Endothelial cell of umbilical vein (primary cell): ENCODE measurements around the gene ARFGEF3. TPM values are rescaled to one million over a fixed set of nuclear protein-coding genes. Genes with fewer than 3 reads are reported as not detected.

Experiments used
- BruUV-seq: library from RNA; stranded (reverse); fragments of 400-500 nt; replicated peaks from 2 replicates; lab custom pipeline; 2021; lab: Mats Ljungman, UMichigan
- CTCF ChIA-PET: fragments of 300-600, 350-600 bp; sonication (Branson Sonifier 250); formaldehyde crosslinking; loops from one replicate; lab custom pipeline; 2021; ENCODE audit warnings: antibody characterized with exemption, inconsistent platforms; lab: Charles Lee
- POLR2A ChIA-PET: fragments of 300-600, 350-600 bp; sonication (Branson Sonifier 250); formaldehyde crosslinking; loops from one replicate; lab custom pipeline; 2021; ENCODE audit warnings: antibody characterized with exemption, inconsistent platforms; lab: Charles Lee
- DNase-seq: peaks from one replicate; pipeline ENCODE4 v3.0.0-alpha.2; 2011; ENCODE audit warnings: low read depth, low spot score
- FAIRE-seq: peaks from 2 replicates; lab custom pipeline; 2011; peaks lifted over from hg19 to GRCh38; lab: Jason Lieb, UNC
- H2AFZ ChIP-seq: 2 replicates; pipeline ENCODE4 v1.6.0; 2012; ENCODE audit warnings: low read depth, low read length, control low read depth, inconsistent platforms
- H3K27ac ChIP-seq: 2 replicates; pipeline ENCODE4 v1.5.1; 2011; ENCODE audit warnings: low read depth, mild to moderate bottlenecking, control low read depth, low read length, moderate library complexity; ENCODE audit not compliant: insufficient read depth
- H3K27me3 ChIP-seq, 2 experiments: 2 replicates each; pipeline versions ENCODE4 v1.6.0 to v1.6.1; 2011; ENCODE audit warnings: low read length in 2 of 2, mixed read lengths in 1 of 2; ENCODE audit not compliant: control insufficient read depth in 2 of 2, insufficient read depth in 2 of 2
- H3K36me3 ChIP-seq, 2 experiments: 2 replicates in 1 of 2; 3 replicates in 1 of 2; pipeline ENCODE4 v1.5.1; 2011; ENCODE audit warnings: low read length in 2 of 2, mild to moderate bottlenecking in 1 of 2, moderate library complexity in 1 of 2; ENCODE audit not compliant: control insufficient read depth in 2 of 2, insufficient read depth in 2 of 2; ENCODE audit errors: extremely low read depth in 1 of 2
- H3K4me1 ChIP-seq: 3 replicates; pipeline ENCODE4 v1.5.1; 2011; ENCODE audit warnings: mild to moderate bottlenecking, low read length; ENCODE audit not compliant: control insufficient read depth, insufficient read depth; ENCODE audit errors: extremely low read depth
- H3K4me2 ChIP-seq: 2 replicates; pipeline ENCODE4 v1.6.1; 2011; ENCODE audit warnings: low read length, control low read depth, mixed read lengths; ENCODE audit not compliant: insufficient read depth
- H3K4me3 ChIP-seq, 3 experiments: fragments of 200-600 bp in 1 of 3; sonication (generic), shearing (Covaris generic) in 1 of 3; replicated peaks in 1 of 3; 2 replicates each; pipeline ENCODE4 v1.5.1; 2011 to 2016; ENCODE audit warnings: control low read depth in 3 of 3, low read length in 3 of 3, mild to moderate bottlenecking in 2 of 3, inconsistent platforms in 1 of 3, low read depth in 1 of 3, moderate library complexity in 1 of 3; ENCODE audit not compliant: insufficient read depth in 1 of 3
- H3K79me2 ChIP-seq: 2 replicates; pipeline ENCODE4 v1.6.0; 2012; ENCODE audit warnings: low read length, inconsistent platforms; ENCODE audit not compliant: control insufficient read depth, insufficient read depth
- H3K9ac ChIP-seq: replicated peaks from 2 replicates; pipeline ENCODE3; 2011; ENCODE audit warnings: low read length, control low read depth; ENCODE audit not compliant: insufficient read depth; ENCODE audit errors: extremely low read depth
- H3K9me1 ChIP-seq: replicated peaks from 3 replicates; pipeline ENCODE4 v1.6.0; 2011; ENCODE audit warnings: mild to moderate bottlenecking, low read length; ENCODE audit not compliant: control insufficient read depth, insufficient read depth; ENCODE audit errors: extremely low read depth
- H3K9me3 ChIP-seq: replicated peaks from 2 replicates; pipeline ENCODE4 v1.5.1; 2012; ENCODE audit warnings: low read length, inconsistent platforms; ENCODE audit not compliant: control insufficient read depth, insufficient read depth
- H4K20me1 ChIP-seq: replicated peaks from 2 replicates; pipeline ENCODE3; 2011; ENCODE audit warnings: mild to moderate bottlenecking, low read length; ENCODE audit not compliant: control insufficient read depth, insufficient read depth; ENCODE audit errors: extremely low read depth
- EZH2 ChIP-seq: IDR thresholded peaks from 2 replicates; pipeline ENCODE4 v1.6.1; 2012; ENCODE audit warnings: borderline replicate concordance, low read depth, mild to moderate bottlenecking, moderate library complexity, low read length, inconsistent platforms; ENCODE audit not compliant: severe bottlenecking
- FOS ChIP-seq: IDR thresholded peaks from 2 replicates; pipeline ENCODE4 v1.6.1; 2011; ENCODE audit warnings: mild to moderate bottlenecking, low read length, moderate library complexity, borderline replicate concordance; ENCODE audit not compliant: insufficient read depth
- GATA2 ChIP-seq: IDR thresholded peaks from 2 replicates; pipeline ENCODE4 v1.7.0; 2011; ENCODE audit warnings: low read depth, mild to moderate bottlenecking, moderate library complexity, mixed read lengths, low read length; ENCODE audit not compliant: insufficient read length, insufficient read depth
- JUN ChIP-seq: IDR thresholded peaks from 2 replicates; pipeline ENCODE4 v1.6.1; 2011; ENCODE audit warnings: borderline replicate concordance, low read depth; ENCODE audit not compliant: insufficient read length, insufficient read depth
- MYC ChIP-seq: IDR thresholded peaks from one replicate; pipeline ENCODE4 v1.6.1; 2011; ENCODE audit warnings: mild to moderate bottlenecking, low read depth, low read length
- POLR2A ChIP-seq: IDR thresholded peaks from 2 replicates; pipeline ENCODE4 v1.6.1; 2012; ENCODE audit warnings: low read depth, mild to moderate bottlenecking, control low read depth, low read length
- POLR2AphosphoS5 ChIP-seq: IDR thresholded peaks from 2 replicates; pipeline ENCODE4 v1.6.1; 2012; ENCODE audit warnings: low read depth, mild to moderate bottlenecking, control low read depth, low read length, moderate library complexity; ENCODE audit not compliant: insufficient read depth
- dilution Hi-C: fragments of 300-500 bp; cut with MboI; formaldehyde crosslinking; loops from one replicate; pipeline ENCODE4 v1.15.0; 2019; ENCODE audit warnings: low sequenced_read_pairs; ENCODE audit not compliant: extremely low pct_ligation_motif_present
- intact Hi-C: fragments of 100-400 bp; cut with micrococcal nuclease; formaldehyde crosslinking; loops from one replicate; pipeline ENCODE4 v1.10.0; 2022
- polyA plus RNA-seq, 4 experiments: library from polyadenylated mRNA; depleted of rRNA in 3 of 4; stranded (reverse) in 3 of 4; unstranded in 1 of 4; fragments of >200 nt; gene quantifications; 2 replicates each; pipeline versions ENCODE4 v1.2.1 to v1.2.3, GENCODE V29; 2011 to 2012; ENCODE audit warnings: missing spikeins in 1 of 4
- total RNA-seq: library from RNA; stranded (reverse); gene quantifications from 2 replicates; pipeline ENCODE4 v1.2.3, GENCODE V29; 2021
- TF ChIP-seq, protein P1 (sequence below): IDR thresholded peaks from 2 replicates; pipeline ENCODE4 v1.6.1; 2011; ENCODE audit not compliant: insufficient read depth, insufficient read length
- TF ChIP-seq, protein P2 (sequence below), 2 donors: IDR thresholded peaks; 1 replicate in 1 of 2; 2 replicates in 1 of 2; pipeline ENCODE4 v1.5.1; 2011; ENCODE audit warnings: low read length in 2 of 2, mild to moderate bottlenecking in 2 of 2, moderate library complexity in 2 of 2, control low read depth in 1 of 2, inconsistent platforms in 1 of 2, low read depth in 1 of 2; ENCODE audit not compliant: insufficient read depth in 1 of 2; ENCODE audit errors: extremely low read depth in 1 of 2

ARFGEF3 gene
- total and polyA plus RNA-seq, 2 donors (not counting 3 experiments of a cell fraction or from before 2014, with no cell fraction given) = 1.3 to 7.3 TPM

GRCh38 chr6:138160329-138161087 is 1.2 kb upstream of the ARFGEF3 start:
- Histone ChIP-seq H4K20me1 (no peaks in the 10 kb centered on the region), H3K4me3 (peak overlapping the region in 1 of 3 experiments; percentile 85), H3K27me3 (no peaks in the 10 kb centered on the region), H2AFZ (peak overlapping the region; percentile 91), H3K79me2 (no peaks in the 10 kb centered on the region), H3K27ac (no peak overlapping the region), H3K9me1 (no peaks in the 10 kb centered on the region), H3K9me3 (no peaks in the 10 kb centered on the region), H3K4me1 (peaks cover 10% of the 10 kb centered on the region), H3K4me2 (no peak overlapping the region), H3K9ac (no peak overlapping the region), H3K36me3 (no peaks in the 10 kb centered on the region)
- intact Hi-C loops (loop anchor here (2.0 kb wide), 1 partner anchor 244 kb away; the partner anchor contains the start of gene HEBP2), dilution Hi-C loops (no loop called here)
- TF ChIP-seq, protein P1, sequence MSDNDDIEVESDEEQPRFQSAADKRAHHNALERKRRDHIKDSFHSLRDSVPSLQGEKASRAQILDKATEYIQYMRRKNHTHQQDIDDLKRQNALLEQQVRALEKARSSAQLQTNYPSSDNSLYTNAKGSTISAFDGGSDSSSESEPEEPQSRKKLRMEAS = no peak
- TF ChIP-seq POLR2A = no peak
- no peak for TF ChIP-seq FOS
- TF ChIP-seq EZH2 = no peak
- no peak for TF ChIP-seq POLR2AphosphoS5
- TF ChIP-seq, protein P2, sequence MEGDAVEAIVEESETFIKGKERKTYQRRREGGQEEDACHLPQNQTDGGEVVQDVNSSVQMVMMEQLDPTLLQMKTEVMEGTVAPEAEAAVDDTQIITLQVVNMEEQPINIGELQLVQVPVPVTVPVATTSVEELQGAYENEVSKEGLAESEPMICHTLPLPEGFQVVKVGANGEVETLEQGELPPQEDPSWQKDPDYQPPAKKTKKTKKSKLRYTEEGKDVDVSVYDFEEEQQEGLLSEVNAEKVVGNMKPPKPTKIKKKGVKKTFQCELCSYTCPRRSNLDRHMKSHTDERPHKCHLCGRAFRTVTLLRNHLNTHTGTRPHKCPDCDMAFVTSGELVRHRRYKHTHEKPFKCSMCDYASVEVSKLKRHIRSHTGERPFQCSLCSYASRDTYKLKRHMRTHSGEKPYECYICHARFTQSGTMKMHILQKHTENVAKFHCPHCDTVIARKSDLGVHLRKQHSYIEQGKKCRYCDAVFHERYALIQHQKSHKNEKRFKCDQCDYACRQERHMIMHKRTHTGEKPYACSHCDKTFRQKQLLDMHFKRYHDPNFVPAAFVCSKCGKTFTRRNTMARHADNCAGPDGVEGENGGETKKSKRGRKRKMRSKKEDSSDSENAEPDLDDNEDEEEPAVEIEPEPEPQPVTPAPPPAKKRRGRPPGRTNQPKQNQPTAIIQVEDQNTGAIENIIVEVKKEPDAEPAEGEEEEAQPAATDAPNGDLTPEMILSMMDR (IDR thresholded peaks at IDR 0.05; ENCODE audit: extremely low read depth in 1 of 2, insufficient read depth in 1 of 2, low read depth in 1 of 2, low read length in 2 of 2) = no peak
- no peak for TF ChIP-seq JUN
- TF ChIP-seq MYC = no peak
- TF ChIP-seq GATA2 = no peak
- DNase-seq = no peak
- CTCF ChIA-PET = interaction anchor here (1.0 to 1.6 kb wide), 3 partner anchors 44 to 52 kb away, joined by 3 to 4 read pairs (median 4); no protein-coding TSS in a partner anchor
- POLR2A ChIA-PET = interaction anchor here (0.7 kb wide), 1 partner anchor 72 kb away, joined by 3 read pairs; no protein-coding TSS in a partner anchor
- no peak for FAIRE-seq
- BruUV-seq = no TSS peak
